EH (cell line): Measurements from ENCODE around the gene CPED1.
"Not testable (repeated sequence)": the region's sequence is repeated elsewhere in the genome, so short reads cannot be mapped to it uniquely, and the experiment has no call there.

Source experiments
- DNase-seq: peaks from one replicate; pipeline ENCODE4 v3.0.0-alpha.2; 2015; ENCODE audit warnings: low read depth

CPED1 gene

DNA sequence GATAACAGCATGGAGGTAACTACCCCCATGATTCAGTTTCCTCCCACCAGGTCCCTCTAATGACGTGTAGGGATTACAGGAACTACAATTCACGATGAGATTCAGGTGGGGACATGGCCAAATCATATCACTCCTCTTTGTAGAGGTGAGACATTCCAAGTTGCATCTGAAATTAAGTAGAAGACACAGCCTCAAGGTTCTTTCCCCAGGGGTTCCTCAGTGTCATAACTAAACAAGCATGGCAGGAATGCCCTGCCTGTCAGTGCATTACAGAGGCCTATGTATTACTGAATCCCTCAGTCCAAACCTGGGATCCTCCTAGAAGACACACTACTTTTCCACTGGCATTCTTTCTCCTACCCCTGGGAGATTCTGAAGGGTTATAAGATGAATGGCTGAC is 297.7 kb downstream of the CPED1 start:
- no peak for DNase-seq

DNA sequence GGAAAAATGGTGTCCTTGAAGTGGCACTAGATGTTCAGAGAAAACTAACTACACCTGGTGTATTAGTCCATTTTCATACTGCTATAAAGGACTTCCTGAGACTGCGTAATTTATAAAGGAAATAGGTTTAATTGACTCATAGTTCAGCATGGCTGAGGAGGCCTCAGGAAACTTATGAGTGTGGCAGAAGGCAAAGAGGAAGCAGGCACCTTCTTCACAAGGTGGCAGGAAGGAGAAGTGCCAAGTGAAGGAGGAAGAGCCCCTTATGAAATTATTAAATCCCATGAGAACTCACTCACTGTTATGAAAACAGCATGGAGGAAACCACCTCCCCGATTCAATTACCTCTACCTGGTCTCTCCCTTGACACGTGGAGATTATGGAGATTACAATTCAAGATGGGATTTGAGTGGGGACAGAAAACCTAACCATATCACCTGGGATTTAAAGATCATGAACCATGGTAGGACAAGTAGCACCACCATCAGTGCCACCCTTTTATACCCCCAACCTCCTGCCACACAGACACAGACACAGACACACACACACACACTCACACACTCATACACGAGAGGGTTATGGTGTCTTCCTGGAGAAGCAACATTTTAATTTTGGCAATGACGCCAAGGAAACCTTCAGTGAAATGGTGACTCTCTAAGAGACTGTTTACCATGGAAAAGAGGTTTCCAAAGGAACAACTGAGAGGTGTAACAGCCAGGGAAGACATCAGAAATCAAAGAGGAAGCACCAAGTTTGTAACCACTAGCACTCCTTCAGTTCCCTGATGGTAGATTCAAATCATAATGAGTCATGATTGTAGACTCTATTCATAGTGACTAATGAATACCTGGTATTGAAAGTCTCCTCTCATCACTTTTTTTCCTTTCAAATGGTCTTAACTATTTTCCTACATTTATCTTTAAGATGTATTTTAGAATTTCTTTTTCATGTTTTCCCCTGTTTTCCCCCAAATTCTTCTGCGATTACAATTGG is 298.5 kb downstream of the CPED1 start:
- DNase-seq = peak; percentile 44

DNA sequence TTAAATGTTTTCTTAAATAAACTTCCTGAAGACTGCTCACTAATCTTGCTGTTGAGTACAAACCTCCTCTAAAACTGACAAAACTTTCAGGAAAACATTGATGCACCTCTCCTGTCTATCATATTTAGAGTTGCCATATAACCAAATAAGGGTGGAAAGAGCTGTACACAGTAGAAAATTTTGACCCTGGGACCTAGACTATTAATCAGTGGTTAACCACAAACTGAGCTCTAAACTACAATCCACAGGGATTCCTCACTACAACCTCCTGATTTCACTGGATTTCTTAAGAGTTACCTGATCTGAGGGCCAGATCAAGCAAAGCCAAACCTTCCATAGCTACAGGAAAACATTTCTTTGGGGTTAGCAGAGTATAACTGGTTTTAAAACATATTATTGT is 300.4 kb downstream of the CPED1 start:
- peak; percentile 76 for DNase-seq

DNA sequence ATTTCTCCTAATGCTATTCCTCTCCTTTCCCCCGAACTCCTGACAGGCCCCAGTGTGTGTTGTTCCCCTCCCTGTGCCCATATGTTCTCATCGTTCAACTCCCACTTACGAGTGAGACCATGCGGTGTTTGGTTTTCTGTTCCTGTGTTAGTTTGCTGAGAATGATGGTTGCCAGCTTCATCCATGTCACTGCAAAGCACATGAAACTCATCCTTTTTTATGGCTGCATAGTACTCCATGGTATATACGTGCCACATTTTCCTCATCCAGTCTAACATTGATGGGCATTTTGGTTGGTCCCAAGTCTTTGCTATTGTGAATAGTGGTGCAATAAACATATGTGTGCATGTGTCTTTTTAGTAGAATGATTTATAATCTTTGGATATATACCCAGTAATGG is 301.4 kb downstream of the CPED1 start:
- not testable (repeated sequence) for DNase-seq

DNA sequence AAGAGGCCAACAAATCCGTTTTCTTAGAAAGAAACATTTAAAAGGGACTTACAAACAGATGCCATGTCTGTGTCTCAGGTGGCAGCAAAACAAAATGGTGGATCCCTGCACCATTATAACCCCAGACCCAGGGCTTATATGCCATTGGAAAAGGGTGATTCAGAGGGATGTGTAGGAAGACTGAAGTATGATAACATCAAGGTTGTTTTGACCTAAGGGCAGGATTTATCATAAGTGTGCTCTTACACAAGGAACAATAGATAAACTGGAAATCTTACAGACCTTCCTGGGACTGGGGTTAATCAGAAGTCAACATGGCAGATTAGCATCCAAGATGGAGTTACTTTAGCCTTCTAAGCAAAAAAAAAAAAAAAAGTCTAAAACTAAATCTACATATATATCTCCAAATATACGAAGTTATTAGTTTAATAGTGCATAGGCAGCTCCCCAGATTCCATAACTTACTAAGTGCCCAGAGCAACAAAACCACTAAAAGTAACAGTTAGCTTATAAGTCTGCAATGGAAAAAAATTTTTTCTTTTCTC is 306.0 kb downstream of the CPED1 start:
- DNase-seq = no peak

DNA sequence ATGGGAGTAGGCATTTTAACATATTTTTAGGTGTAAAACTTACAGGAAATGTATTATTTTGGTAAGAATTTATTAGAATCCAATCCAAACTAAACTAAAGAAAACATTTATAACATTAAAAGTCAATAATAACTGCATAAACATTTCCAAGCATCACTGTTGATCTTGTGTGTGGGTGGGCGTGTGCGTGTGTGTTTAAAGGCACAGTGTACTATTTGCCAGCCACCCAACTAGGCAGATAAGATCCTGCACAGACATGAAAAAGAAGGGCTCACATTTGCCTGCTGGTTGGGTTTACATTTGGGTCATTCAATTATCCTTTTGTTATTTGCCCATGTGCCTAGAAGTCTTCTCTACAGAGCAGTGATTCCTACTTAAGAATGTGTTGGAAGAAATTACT is 309.3 kb downstream of the CPED1 start:
- no peak for DNase-seq

DNA sequence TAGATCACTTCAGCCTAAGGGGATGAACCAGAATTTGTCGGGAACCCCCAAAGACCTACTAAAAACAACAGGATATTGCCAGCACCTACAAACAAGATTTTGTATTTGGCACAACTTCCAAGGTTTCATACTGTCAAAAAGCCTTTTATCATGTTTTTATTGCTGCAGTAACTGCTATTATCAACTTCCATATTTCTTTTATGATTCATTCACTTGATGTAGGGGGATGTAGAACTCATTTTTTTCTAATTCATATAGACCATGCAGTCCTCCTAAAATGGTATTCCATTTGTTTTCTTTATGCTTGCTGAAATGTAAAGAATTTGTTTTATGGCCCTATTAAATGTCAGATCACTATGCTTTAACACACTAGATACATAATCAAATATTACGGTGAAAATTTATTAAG is 310.3 kb downstream of the CPED1 start:
- DNase-seq = peak; percentile 32

DNA sequence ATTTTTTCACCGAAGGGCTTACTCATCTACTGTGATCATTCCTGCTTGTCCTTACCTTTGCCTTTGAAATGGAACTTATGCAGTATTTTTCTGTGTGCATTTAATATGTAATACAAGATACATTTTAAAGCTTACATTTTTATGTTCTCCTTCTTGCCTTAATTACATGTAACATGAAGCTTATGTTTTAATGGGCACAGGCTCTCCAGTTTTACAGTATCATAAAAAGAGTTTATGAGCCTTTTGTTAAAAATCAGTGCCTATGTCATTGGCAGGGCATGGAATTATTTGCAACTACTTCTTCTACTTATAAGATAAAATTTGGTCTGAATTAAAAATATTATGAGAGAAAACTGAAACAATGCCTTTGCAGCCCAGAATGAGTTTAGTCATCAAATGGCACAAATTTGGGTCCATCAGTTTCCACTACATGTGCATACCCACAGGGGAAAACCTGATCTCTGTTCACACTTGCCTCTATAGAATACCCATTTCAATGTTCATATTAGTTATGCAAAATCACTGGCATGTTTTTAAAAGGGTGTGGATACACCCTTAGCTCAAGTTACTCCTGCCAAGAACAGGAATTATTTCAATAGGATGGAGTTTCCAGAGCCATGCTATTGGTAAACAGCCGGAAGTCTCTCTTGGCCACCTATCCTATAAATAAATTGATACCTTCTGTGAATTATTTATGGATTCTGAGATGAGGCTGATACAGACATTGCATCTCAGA is 312.3 kb downstream of the CPED1 start:
- DNase-seq = no peak

DNA sequence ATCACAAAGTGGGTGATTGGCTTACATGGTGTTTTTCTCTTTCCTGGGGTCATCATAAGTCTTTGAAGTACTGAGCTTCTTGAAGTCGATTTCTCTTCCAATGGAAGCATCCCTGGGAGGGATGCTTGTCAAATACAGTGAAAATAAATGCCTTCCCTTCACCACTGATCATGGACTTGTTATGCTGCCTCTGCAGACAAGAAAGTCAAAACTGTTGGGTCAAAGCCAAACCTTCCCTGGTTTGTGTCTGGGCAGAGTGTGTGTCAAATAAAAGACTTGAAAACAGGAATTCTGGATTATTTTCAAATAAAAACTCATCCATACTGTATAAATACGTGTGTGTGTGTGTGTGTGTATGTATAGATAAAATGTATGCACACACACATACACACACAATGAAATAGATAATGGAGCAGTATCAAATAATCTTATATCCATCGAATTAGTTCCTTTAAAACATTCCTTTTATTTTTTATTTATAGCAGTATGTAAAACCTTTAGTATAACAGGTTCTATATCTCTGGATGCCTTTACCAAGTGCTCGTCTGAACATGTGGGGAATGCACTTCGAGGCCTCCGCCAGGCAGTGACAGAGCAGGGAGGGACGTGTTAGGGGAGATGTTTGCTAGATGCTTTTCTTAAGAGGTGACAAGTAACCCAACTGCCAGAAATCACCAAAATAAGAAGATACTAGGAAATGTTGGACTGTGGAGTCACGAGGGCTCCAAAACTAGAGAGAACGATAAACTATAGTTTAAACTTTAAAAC is 313.1 kb downstream of the CPED1 start:
- peak; percentile 45 for DNase-seq

DNA sequence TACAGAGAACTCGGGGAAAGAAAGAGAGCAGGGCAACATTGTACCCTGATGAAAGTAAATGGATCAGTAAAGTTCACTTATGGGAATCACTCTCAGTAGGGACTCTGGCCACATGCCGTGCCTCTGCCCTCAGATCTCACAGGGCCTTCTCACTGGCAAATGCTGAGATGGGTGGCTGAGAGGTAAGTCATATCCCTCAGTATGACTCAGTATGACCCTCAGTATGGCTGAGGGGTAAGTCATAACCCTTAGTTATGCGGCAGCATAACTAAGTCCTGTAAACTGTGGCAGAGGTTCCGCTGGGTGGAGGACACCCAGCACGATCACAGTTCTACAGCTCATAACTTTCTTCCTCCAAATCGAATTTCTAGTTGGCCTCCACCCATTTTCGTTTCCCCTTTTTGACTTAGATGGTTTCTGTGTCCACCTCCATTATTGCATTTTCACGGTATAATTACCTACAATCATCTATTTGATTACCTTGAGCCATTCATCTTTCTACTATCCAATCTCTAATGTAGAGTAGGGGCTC is 313.8 kb downstream of the CPED1 start:
- DNase-seq = peak; percentile 91

DNA sequence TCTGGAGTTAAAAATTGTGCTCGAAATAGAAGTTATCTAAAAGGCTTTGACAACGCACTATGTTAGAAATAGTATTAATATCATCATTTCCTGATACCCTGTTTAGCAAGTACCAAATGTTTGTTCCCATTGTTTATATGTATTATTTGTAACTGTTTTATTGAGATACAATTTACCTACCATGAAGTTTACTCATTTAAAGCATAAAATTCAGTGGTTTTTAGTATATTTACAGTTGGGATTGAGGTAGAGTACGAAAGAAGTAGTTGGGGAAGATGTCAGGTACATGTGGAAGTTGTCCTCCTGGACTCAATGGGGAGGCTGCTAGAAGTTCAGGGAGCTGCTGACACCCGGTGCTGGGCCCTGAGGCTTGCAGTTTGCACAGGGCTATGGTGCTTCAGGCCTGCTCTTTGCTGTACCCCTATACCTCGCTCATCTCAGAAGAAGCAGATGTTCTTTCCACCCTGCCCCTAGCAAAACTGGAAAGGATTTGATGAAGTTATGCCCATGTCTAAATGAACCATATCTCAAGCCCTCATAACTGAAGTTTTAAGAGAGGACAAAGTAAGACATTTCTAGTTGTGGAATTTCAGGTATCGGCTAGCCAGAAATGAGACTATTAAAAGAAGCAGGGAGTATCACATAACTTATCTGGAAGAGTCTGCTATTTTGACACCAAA is 315.1 kb downstream of the CPED1 start:
- no peak for DNase-seq

DNA sequence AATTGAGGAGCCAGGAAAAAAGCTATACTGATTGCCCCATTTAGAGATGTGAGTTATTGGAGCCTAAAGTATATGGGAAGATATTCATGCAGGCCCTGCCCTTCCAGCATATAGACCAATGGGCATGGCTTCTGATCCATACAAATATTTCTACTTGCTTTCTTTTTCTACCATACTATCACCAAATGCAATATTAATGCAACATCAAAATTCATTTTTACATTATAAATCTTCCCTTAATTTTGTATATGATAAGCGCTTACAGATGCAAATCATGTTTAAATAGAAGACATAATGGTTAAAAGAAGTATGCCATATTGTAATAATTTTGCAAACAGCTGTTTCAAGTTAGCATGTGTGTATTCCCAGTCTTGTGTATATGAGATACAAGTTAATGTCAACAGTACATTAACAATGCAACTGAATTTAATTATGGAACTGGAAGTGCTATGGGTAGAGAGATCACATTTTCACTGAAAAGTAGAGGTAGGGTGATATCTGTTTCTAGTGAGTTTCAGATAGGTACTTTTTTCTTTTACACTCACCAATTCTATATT is 315.7 kb downstream of the CPED1 start:
- DNase-seq = no peak

DNA sequence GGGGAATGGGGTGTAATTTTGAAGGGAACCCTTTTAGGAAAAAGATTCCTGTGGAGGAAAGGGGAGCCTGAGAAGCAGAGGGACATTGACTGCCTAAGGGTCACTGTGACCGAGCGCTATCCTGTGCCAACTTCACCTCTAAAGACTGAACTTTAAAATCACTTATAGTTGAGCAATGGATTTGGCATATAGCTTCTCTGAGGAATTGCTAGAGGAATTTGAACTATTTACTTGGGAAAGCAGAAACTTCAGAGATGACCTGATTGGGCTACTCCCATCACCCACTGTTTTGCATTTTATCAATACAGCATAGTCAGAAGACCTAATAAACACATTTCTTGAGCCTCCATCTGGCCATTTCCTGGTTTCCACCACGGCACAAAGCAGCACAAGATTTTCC is 316.6 kb downstream of the CPED1 start:
- peak; percentile 57 for DNase-seq

DNA sequence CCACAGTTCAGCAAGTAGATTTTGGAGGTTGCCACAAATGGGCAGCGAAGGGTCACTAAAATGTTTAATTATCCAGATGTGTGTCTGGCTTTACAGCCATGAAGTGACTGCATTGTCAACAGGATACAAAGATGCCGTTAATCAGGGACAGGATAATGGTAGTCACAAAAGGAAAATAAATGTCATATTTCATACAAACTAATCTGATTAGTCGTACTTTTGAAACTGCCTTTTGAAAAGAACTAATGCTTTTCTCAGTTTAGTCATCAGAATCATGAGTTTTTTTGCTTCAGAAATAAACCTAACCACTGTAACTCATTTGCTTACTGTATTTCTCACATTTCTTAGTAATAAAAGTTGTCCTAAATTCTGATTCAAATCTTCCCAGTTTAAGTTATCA is 318.1 kb downstream of the CPED1 start:
- no peak for DNase-seq

DNA sequence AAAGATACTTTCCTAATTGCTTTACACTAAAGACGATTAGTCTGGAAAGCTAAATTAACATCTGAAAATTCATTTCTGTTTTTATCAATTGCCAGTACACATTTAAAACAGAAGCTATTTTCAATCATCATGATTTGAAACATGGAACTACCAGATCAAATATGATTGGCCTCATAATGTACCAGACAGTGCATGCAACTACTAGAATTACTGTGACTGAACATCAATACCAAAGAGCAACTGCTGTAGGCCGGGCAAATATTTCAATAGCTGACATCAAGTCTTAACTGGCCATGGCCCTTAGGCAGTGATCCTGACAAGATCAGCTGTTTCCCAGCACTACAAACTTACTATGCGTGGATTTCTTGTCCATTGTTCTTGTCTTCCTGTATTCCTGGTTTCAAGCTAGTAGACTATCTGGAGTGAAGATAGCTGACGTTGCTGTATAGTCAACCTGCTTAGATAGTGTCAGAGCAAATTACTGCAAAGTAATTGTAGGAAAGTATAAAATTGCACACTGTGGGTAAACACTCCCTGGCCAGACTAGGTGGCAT is 318.6 kb downstream of the CPED1 start:
- DNase-seq = no peak

DNA sequence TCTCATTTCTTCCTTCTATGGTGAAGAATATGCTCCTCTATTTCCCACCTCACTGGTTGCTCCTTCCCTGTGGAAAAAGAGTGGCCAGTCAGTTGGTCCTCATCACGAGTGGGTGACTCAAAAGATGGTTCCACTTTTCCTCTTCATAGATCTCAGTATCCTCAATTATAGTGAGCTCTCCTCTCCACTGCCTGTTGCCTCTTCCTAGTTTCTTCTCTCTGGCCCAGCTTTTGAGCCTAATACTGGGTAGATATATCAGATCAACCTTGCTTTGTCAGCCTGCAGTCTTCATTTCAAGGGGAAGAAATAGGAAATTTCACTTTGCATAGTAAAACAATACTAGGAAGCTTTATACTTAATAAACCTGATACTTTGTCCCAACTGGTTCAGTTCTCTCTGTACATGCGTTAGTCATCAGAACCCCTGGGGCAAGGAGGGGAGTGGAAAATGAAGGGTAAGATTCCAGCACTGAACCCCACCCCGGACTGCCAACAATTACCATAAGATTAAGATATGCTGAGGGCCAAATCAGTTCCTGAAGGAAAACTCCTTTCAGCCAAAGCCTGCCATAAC is 324.8 kb downstream of the CPED1 start:
- DNase-seq = peak; percentile 51

DNA sequence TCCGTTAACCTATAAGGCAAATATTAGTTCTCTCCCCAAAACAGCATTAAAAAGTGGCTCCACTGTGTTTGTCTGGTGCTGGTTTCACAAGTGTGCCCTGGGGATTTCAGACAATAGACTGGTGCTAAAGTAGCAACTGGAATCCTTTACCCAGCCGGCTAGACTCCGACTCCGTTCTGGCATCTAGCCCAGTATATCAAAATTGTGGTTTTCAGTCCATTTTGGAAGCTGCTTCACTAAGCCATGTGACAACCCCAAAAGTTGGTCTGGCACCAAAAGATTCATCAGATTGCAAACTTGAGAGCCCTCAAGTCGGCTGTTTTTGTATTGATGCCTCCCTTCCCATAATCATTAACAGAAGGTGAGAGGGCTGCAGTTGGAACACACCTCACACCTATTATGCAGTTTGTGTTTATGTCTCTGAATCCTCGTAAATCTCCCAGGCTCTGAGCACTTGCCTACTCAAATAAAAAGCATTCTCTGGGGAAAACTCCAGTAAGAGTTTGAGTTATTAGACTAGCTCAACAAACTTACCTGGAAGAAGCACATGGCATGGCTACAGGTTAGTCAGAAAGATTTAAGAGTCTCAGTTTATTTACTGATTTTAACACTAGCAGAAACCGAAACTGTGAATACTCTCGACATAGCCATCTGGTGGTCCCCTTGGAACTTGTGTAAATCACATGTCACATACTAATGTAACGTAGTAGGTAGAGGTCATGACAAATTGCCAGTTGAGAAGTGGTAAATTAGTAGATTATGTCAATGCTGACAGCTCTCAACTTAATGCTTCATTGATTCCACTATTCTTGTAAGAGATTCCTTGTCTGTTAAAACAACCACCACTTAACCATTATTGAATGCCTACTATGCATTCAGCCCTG is 325.5 kb downstream of the CPED1 start:
- peak; percentile 76 for DNase-seq

DNA sequence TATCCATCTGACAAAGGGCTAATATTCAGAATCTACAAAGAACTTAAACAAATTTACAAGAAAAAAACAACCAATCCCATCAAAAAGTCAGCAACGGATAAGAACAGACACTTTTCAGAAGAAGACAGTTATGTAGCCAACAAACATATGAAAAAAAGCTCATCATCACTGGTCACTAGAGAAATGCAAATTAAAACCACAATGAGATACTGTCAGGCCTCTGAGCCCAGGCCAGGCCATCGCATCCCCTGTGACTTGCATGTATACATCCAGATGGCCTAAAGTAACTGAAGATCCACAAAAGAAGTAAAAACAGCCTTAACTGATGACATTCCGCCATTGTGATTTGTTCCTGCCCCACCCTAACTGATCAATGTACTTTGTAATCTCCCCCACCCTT is 326.7 kb downstream of the CPED1 start:
- not testable (repeated sequence) for DNase-seq

DNA sequence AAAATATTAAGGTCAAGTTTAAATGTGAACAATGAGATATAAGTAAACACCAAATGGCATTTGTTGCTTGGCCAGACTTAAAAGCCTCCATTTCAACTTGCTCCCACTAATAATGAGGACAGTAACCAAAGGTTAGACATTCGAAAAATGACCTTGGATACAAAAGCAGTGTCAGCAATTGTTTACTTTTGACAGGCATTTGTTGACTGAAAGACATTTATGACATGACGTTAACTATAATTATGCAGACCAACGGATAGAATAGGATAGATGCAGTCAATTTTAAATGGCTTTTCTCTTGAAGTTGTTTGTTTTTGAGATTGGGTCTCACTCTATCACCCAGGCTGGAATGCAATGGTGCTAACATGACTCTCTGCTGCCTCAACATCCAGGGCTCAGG is 333.9 kb downstream of the CPED1 start:
- no peak for DNase-seq
